ENCODE results near the gene DAAM1. TPM values are rescaled to one million over a fixed set of nuclear protein-coding genes. Genes with fewer than 3 reads are reported as not detected.

DAAM1 gene
- total RNA-seq, 1 experiment from 2014 or later: 35.3 TPM

GRCh38 chr14:59282378-59282765, 93.9 kb downstream of the DAAM1 start:
- no TSS peak for BruUV-seq (replicated peaks)
- Mint-ChIP-seq H3K36me3 (ENCODE audit: insufficient read depth, unreplicated experiment) (peaks cover 6% of the 10 kb centered on the region), H3K27me3 (ENCODE audit: insufficient read depth, unreplicated experiment) (no peaks in the 10 kb centered on the region), H3K9me3 (ENCODE audit: unreplicated experiment) (no peaks in the 10 kb centered on the region), H3K4me1 (ENCODE audit: low read depth, unreplicated experiment) (peaks cover 15% of the 10 kb centered on the region), H3K27ac (ENCODE audit: unreplicated experiment) (no peak overlapping the region), H3K4me3 (ENCODE audit: unreplicated experiment) (no peak overlapping the region)
- Histone ChIP-seq H3K4me3 (ENCODE audit: low read depth, low read length) (no peak overlapping the region), H3K4me1 (peaks cover 11% of the 10 kb centered on the region; the same call in 1 of the 2 replicates), H3K27me3 (replicated peaks; ENCODE audit: control insufficient read depth, insufficient read depth, low read length) (no peaks in the 10 kb centered on the region), H3K9me3 (no peaks in the 10 kb centered on the region), H3K36me3 (ENCODE audit: control insufficient read depth, insufficient read depth, low read length) (no peaks in the 10 kb centered on the region)
- ChIA-PET CTCF (no interaction called here), POLR2A (no interaction called here)
- intact Hi-C loops (cut with micrococcal nuclease; ENCODE audit: unreplicated experiment): no loop called here
- no peak for DNase-seq
- TF ChIP-seq CTCF (IDR thresholded peaks at IDR 0.05; ENCODE audit: insufficient read depth in 1 of 2, low read depth in 1 of 2, low read length in 1 of 2, severe bottlenecking in 1 of 2, unreplicated experiment in 1 of 2): no peak

GRCh38 chr14:59283361-59283760, 94.9 kb downstream of the DAAM1 start:
- intact Hi-C loops (cut with micrococcal nuclease; ENCODE audit: unreplicated experiment): no loop called here
- H3K9me3 ChIP-seq: no peaks in the 10 kb centered on the region
- Mint-ChIP-seq H3K4me3 (ENCODE audit: unreplicated experiment) (no peak overlapping the region), H3K9me3 (ENCODE audit: unreplicated experiment) (no peaks in the 10 kb centered on the region), H3K4me1 (ENCODE audit: low read depth, unreplicated experiment) (peaks cover 10% of the 10 kb centered on the region), H3K27ac (ENCODE audit: unreplicated experiment) (no peak overlapping the region), H3K36me3 (ENCODE audit: insufficient read depth, unreplicated experiment) (peaks cover 6% of the 10 kb centered on the region), H3K27me3 (ENCODE audit: insufficient read depth, unreplicated experiment) (no peaks in the 10 kb centered on the region)
- BruUV-seq (replicated peaks): no TSS peak
- H3K4me1 ChIP-seq: peaks cover 7% of the 10 kb centered on the region; the same call in 1 of the 2 replicates
- no peaks in the 10 kb centered on the region for H3K27me3 ChIP-seq (replicated peaks; ENCODE audit: control insufficient read depth, insufficient read depth, low read length)
- no peaks in the 10 kb centered on the region for H3K36me3 ChIP-seq (ENCODE audit: control insufficient read depth, insufficient read depth, low read length)
- no peak for TF ChIP-seq CTCF (IDR thresholded peaks at IDR 0.05; ENCODE audit: insufficient read depth in 1 of 2, low read depth in 1 of 2, low read length in 1 of 2, severe bottlenecking in 1 of 2, unreplicated experiment in 1 of 2)
- H3K4me3 ChIP-seq (ENCODE audit: low read depth, low read length): no peak overlapping the region
- DNase-seq: no peak
- ChIA-PET CTCF (no interaction called here), POLR2A (no interaction called here)

GRCh38 chr14:59284059-59284458, 95.6 kb downstream of the DAAM1 start:
- no peaks in the 10 kb centered on the region for H3K27me3 Mint-ChIP-seq (ENCODE audit: insufficient read depth, unreplicated experiment)
- TF ChIP-seq CTCF (IDR thresholded peaks at IDR 0.05; ENCODE audit: insufficient read depth in 1 of 2, low read depth in 1 of 2, low read length in 1 of 2, severe bottlenecking in 1 of 2, unreplicated experiment in 1 of 2): no peak
- Histone ChIP-seq H3K4me1 (no peaks in the 10 kb centered on the region), H3K9me3 (no peaks in the 10 kb centered on the region), H3K27me3 (replicated peaks; ENCODE audit: control insufficient read depth, insufficient read depth, low read length) (no peaks in the 10 kb centered on the region), H3K4me3 (ENCODE audit: low read depth, low read length) (no peak overlapping the region), H3K36me3 (ENCODE audit: control insufficient read depth, insufficient read depth, low read length) (no peaks in the 10 kb centered on the region)
- ChIA-PET POLR2A (no interaction called here), CTCF (no interaction called here)
- H3K4me3 Mint-ChIP-seq (ENCODE audit: unreplicated experiment): no peak overlapping the region
- DNase-seq: no peak
- no TSS peak for BruUV-seq (replicated peaks)
- peaks cover 6% of the 10 kb centered on the region for H3K36me3 Mint-ChIP-seq (ENCODE audit: insufficient read depth, unreplicated experiment)
- intact Hi-C loops (cut with micrococcal nuclease; ENCODE audit: unreplicated experiment): no loop called here
- peaks cover 3% of the 10 kb centered on the region for H3K4me1 Mint-ChIP-seq (ENCODE audit: low read depth, unreplicated experiment)
- H3K9me3 Mint-ChIP-seq (ENCODE audit: unreplicated experiment): no peaks in the 10 kb centered on the region
- no peak overlapping the region for H3K27ac Mint-ChIP-seq (ENCODE audit: unreplicated experiment)
